ENCODE measurements around the gene CTNND2. TPM values are rescaled to one million over a fixed set of nuclear protein-coding genes. Genes with fewer than 3 reads are reported as not detected.

CTNND2 gene
- total RNA-seq, 1 experiment from 2014 or later = 7.0 TPM

DNA sequence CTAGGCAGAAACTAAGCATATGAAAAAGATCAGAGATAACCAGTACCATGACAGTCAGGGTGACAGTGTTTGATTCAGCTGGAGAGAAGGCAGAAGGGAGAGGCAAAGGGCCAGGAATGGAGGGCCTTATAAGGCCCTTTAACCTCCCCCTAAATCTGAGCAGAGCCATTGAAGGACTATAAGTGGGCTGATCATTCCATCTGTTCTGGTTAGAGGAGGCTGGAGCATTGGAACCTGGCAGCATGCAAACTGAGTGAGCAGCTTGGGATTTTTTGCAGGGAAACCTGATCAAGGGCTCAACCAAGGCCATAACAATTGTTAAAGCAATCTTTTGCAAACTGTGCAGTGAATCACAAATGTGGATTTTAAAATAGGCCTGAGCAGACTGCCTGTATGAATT is 968.7 kb downstream of the CTNND2 start:
- H2AFZ ChIP-seq (ENCODE audit: low read length) = no peak overlapping the region
- no peak overlapping the region; a peak in 1 of 7 replicates for H3K27ac Mint-ChIP-seq
- no peak overlapping the region for H2BK5ac ChIP-seq (ENCODE audit: insufficient read length, low read length)
- no peak overlapping the region for H3K9ac ChIP-seq (ENCODE audit: extremely low read depth, insufficient read length, low read length)
- no peak overlapping the region for H3K18ac ChIP-seq (ENCODE audit: insufficient read length, low read depth, low read length)
- H3K9me3 ChIP-seq (ENCODE audit: control insufficient read depth, low read depth, low read length) = no peaks in the 10 kb centered on the region
- TF ChIP-seq, protein P1, sequence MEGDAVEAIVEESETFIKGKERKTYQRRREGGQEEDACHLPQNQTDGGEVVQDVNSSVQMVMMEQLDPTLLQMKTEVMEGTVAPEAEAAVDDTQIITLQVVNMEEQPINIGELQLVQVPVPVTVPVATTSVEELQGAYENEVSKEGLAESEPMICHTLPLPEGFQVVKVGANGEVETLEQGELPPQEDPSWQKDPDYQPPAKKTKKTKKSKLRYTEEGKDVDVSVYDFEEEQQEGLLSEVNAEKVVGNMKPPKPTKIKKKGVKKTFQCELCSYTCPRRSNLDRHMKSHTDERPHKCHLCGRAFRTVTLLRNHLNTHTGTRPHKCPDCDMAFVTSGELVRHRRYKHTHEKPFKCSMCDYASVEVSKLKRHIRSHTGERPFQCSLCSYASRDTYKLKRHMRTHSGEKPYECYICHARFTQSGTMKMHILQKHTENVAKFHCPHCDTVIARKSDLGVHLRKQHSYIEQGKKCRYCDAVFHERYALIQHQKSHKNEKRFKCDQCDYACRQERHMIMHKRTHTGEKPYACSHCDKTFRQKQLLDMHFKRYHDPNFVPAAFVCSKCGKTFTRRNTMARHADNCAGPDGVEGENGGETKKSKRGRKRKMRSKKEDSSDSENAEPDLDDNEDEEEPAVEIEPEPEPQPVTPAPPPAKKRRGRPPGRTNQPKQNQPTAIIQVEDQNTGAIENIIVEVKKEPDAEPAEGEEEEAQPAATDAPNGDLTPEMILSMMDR (conservative IDR thresholded peaks at IDR 0.05) = no peak
- H3K36me3 Mint-ChIP-seq (ENCODE audit: insufficient read depth in 1 of 3, low read depth in 3 of 3) = no peaks in the 10 kb centered on the region
- H3T11ph ChIP-seq (ENCODE audit: low read length) = no peak overlapping the region
- no peaks in the 10 kb centered on the region for H3K27me3 ChIP-seq (ENCODE audit: insufficient read depth, low read length)
- H3K9me3 Mint-ChIP-seq = no peaks in the 10 kb centered on the region; a peak in 1 of 5 replicates
- H4K8ac ChIP-seq (replicated peaks; ENCODE audit: insufficient read length, low read depth, low read length) = no peak overlapping the region
- peaks cover 6% of the 10 kb centered on the region for H3K27me3 Mint-ChIP-seq (ENCODE audit: low read depth)
- H2AK5ac ChIP-seq (ENCODE audit: insufficient read length, low read length) = no peak overlapping the region
- no peak overlapping the region for H3K56ac ChIP-seq (ENCODE audit: insufficient read length, low read depth, low read length)
- no peak overlapping the region for H3K27ac ChIP-seq (ENCODE audit: insufficient read length, low read depth, low read length)
- no peak overlapping the region for H2BK120ac ChIP-seq (ENCODE audit: low read depth, low read length, poor library complexity, severe bottlenecking)
- H3K4me3 Mint-ChIP-seq = no peak overlapping the region
- no peak overlapping the region for H3K4me2 ChIP-seq (ENCODE audit: insufficient read depth, insufficient read length, low read length)
- H2BK12ac ChIP-seq (ENCODE audit: insufficient read length, low read depth, low read length) = no peak overlapping the region
- no peak overlapping the region for H2BK15ac ChIP-seq (ENCODE audit: low read depth, low read length)
- no peaks in the 10 kb centered on the region; the same call in 1 of the 2 replicates for H3K4me1 ChIP-seq (ENCODE audit: insufficient read depth, low read length)
- H4K20me1 ChIP-seq (ENCODE audit: control insufficient read depth, insufficient read depth, insufficient read length) = no peaks in the 10 kb centered on the region
- H3K79me1 ChIP-seq (ENCODE audit: insufficient read depth, low read depth, low read length, poor library complexity, severe bottlenecking) = no peaks in the 10 kb centered on the region
- no peak overlapping the region for H3K14ac ChIP-seq (ENCODE audit: insufficient read depth, low read length)
- H3K23ac ChIP-seq (ENCODE audit: insufficient read length, low read depth, low read length) = no peak overlapping the region
- H4K91ac ChIP-seq (ENCODE audit: insufficient read length, low read depth, low read length) = no peak overlapping the region
- no peaks in the 10 kb centered on the region for H3K79me2 ChIP-seq (ENCODE audit: insufficient read depth, low read length)
- H4K5ac ChIP-seq (ENCODE audit: insufficient read length, low read depth, low read length) = no peak overlapping the region
- H2BK20ac ChIP-seq (ENCODE audit: low read depth, low read length, poor library complexity, severe bottlenecking) = no peak overlapping the region
- H3K4ac ChIP-seq (ENCODE audit: low read depth, low read length) = no peak overlapping the region
- peaks cover 11 to 14% of the 10 kb centered on the region in 2 experiments for H3K4me1 Mint-ChIP-seq
- DNase-seq = no peak
- no peaks in the 10 kb centered on the region for H3K23me2 ChIP-seq (ENCODE audit: insufficient read length, low read depth, low read length, poor library complexity, severe bottlenecking)
